Body of pancreas (tissue), 4 donors: Measurements from ENCODE around the gene VNN1. TPM values are rescaled to one million over a fixed set of nuclear protein-coding genes. Genes with fewer than 3 reads are reported as not detected.

Source experiments
- ATAC-seq: fragments of 150-250 bp; one replicate; pipeline ENCODE4 v1.9.1; 2016
- DNase-seq, 4 donors: peaks; one replicate each; pipeline ENCODE4 v3.0.0-alpha.2; 2019
- H3K27ac ChIP-seq, 4 donors: fragments of 200-600 bp; sonication (generic); 1 replicate in 3 of 4; 2 replicates in 1 of 4; pipeline versions ENCODE4 v1.5.1 to v1.6.1; 2016 to 2019; ENCODE audit warnings: mild to moderate bottlenecking in 1 of 4, mixed read lengths in 1 of 4, moderate library complexity in 1 of 4
- H3K27me3 ChIP-seq, 2 donors: fragments of 200-600 bp; sonication (generic); one replicate each; pipeline ENCODE4 v1.6.0; 2016; ENCODE audit warnings: mild to moderate bottlenecking in 1 of 2
- H3K36me3 ChIP-seq, 2 donors: fragments of 200-600 bp; sonication (generic); replicated peaks in 1 of 2; 2 replicates each; pipeline ENCODE4 v1.5.1; 2016; ENCODE audit warnings: low read depth in 2 of 2; ENCODE audit not compliant: insufficient read depth in 1 of 2
- H3K4me1 ChIP-seq: fragments of 200-600 bp; sonication (generic); one replicate; pipeline ENCODE4 v1.6.0; 2016
- H3K4me3 ChIP-seq, 2 donors: fragments of 200-600 bp; sonication (generic); 1 replicate in 1 of 2; 2 replicates in 1 of 2; pipeline ENCODE4 v1.5.1; 2016 to 2019
- H3K9me3 ChIP-seq, 3 donors: fragments of 200-600 bp; sonication (generic); 1 replicate in 2 of 3; 2 replicates in 1 of 3; pipeline ENCODE4 v1.5.1; 2016
- CTCF ChIP-seq, 7 experiments: fragments of 450-650 bp in 4 of 7; fragments of 200-600 bp in 3 of 7; sonication (generic) in 3 of 7; IDR thresholded peaks; one replicate each; pipeline ENCODE4 v1.5.1; 2016 to 2019; ENCODE audit warnings: antibody characterized with exemption in 7 of 7
- POLR2A ChIP-seq, 3 donors: fragments of 450-650 bp; IDR thresholded peaks; one replicate each; pipeline ENCODE4 v1.6.1; 2016; ENCODE audit warnings: antibody characterized with exemption in 3 of 3, mild to moderate bottlenecking in 2 of 3
- WGBS, 2 donors: methylation state at CpG; one replicate each; pipeline ENCODE4 v1.1.5; 2017; 5-methylcytosine and 5-hydroxymethylcytosine counted together
- intact Hi-C: fragments of 100-400 bp; cut with DNase I; formaldehyde crosslinking; loops from one replicate; pipeline ENCODE4 v1.15.1; 2023
- total RNA-seq, 2 donors: library from RNA; depleted of rRNA; stranded (reverse); fragments of >200 nt; gene quantifications; one replicate each; pipeline ENCODE4 v1.1.0, GENCODE V29; 2016

Gene VNN1
- total RNA-seq, 2 donors from 2014 or later: 1.3 TPM; not detected in 1

GRCh38 chr6:132634796-132635195 lies 79.1 kb downstream of the VNN1 start:
- H3K27ac ChIP-seq: no peak overlapping the region
- H3K27me3 ChIP-seq: no peaks in the 10 kb centered on the region
- no peaks in the 10 kb centered on the region for H3K4me1 ChIP-seq
- intact Hi-C loops: no loop called here
- WGBS, 2 donors: 73 to 77% methylated on average over 4 of the region's 4 CpGs
- no peaks in the 10 kb centered on the region for H3K36me3 ChIP-seq
- DNase-seq (no peak), ATAC-seq (no peak)
- TF ChIP-seq CTCF (IDR thresholded peaks at IDR 0.05) (no peak), POLR2A (IDR thresholded peaks at IDR 0.05) (no peak)
- no peak overlapping the region for H3K4me3 ChIP-seq
- H3K9me3 ChIP-seq: no peaks in the 10 kb centered on the region

GRCh38 chr6:132633362-132633761 lies 80.5 kb downstream of the VNN1 start:
- H3K27me3 ChIP-seq: no peaks in the 10 kb centered on the region
- no peak for DNase-seq
- no peak overlapping the region for H3K27ac ChIP-seq
- no peak for TF ChIP-seq POLR2A (IDR thresholded peaks at IDR 0.05)
- TF ChIP-seq CTCF (IDR thresholded peaks at IDR 0.05): no peak
- no peaks in the 10 kb centered on the region for H3K4me1 ChIP-seq
- intact Hi-C loops: no loop called here
- no peak overlapping the region for H3K4me3 ChIP-seq
- H3K9me3 ChIP-seq: no peaks in the 10 kb centered on the region
- 84 to 92% methylated on average over 2 of the region's 2 CpGs for WGBS, 2 donors
- no peak for ATAC-seq
- H3K36me3 ChIP-seq: no peaks in the 10 kb centered on the region

Other genes starting within 250 kb of the VNN1 start
- 10 to 100 TPM; 13.5 to 24.6 TPM for gene STX7, start 200.9 kb downstream of the VNN1 start, total RNA-seq
- not detected for gene TAAR9, start 175.8 kb downstream of the VNN1 start, total RNA-seq
- not detected for gene TAAR8, start 161.4 kb downstream of the VNN1 start, total RNA-seq
- not detected for gene TAAR6, start 143.7 kb downstream of the VNN1 start, total RNA-seq
- gene TAAR5, start 124.3 kb downstream of the VNN1 start, total RNA-seq: not detected
- not detected for gene TAAR2, start 89.8 kb downstream of the VNN1 start, total RNA-seq
- not detected for gene TAAR1, start 54.9 kb downstream of the VNN1 start, total RNA-seq
- gene VNN2, start 43.8 kb upstream of the VNN1 start, total RNA-seq: 1 to 10 TPM in 1 of 2 donors, not detected in 1; 1.6 TPM
- 1 to 10 TPM; 7.3 to 9.9 TPM for gene SLC18B1, start 84.6 kb upstream of the VNN1 start, total RNA-seq
- 100 to 1,000 TPM; 660 to 698 TPM for gene RPS12, start 100.5 kb upstream of the VNN1 start, total RNA-seq